K562 (cell line): Measurements from ENCODE around the gene LRRC8E.

Experiments used
- EHMT2 ChIP-seq: fragments of 450-650 bp; IDR thresholded peaks from 2 replicates; pipeline ENCODE4 v1.6.1; 2018; ENCODE audit warnings: antibody characterized with exemption
- ZNF134 ChIP-seq: fragments of 250-450 bp; sonication (Bioruptor Pico); conservative IDR thresholded peaks from 2 replicates; pipeline ENCODE4 v1.4.0; 2020
- TF ChIP-seq, protein P1 (sequence below): fragments of 450-650 bp; IDR thresholded peaks from 2 replicates; pipeline ENCODE4 v1.6.1; 2018; ENCODE audit not compliant: partially characterized antibody
- TF ChIP-seq, protein P2 (sequence below): fragments of 200-800 bp; sonication (Bioruptor generic); IDR thresholded peaks from 2 replicates; pipeline ENCODE4 v1.6.1; 2016; ENCODE audit warnings: missing genetic modification characterization, missing compliant biosample characterization
- TF ChIP-seq, protein P3 (sequence below), 3 experiments: IDR thresholded peaks in 2 of 3; conservative IDR thresholded peaks in 1 of 3; 2 replicates each; pipeline ENCODE4 v1.5.1; 2011 to 2012; ENCODE audit warnings: low read length in 3 of 3, mild to moderate bottlenecking in 3 of 3, control low read depth in 2 of 3, improper control_type of control experiment in 1 of 3, inconsistent platforms in 1 of 3, low read depth in 1 of 3, mixed read lengths in 1 of 3, moderate library complexity in 1 of 3; ENCODE audit not compliant: insufficient read depth in 2 of 3
- TF ChIP-seq, protein P4 (sequence below): sonication (generic); formaldehyde crosslinking; IDR thresholded peaks from 2 replicates; pipeline ENCODE4 v1.8.0; 2022; ENCODE audit warnings: missing genetic modification reagents, mild to moderate bottlenecking, borderline replicate concordance

DNA sequence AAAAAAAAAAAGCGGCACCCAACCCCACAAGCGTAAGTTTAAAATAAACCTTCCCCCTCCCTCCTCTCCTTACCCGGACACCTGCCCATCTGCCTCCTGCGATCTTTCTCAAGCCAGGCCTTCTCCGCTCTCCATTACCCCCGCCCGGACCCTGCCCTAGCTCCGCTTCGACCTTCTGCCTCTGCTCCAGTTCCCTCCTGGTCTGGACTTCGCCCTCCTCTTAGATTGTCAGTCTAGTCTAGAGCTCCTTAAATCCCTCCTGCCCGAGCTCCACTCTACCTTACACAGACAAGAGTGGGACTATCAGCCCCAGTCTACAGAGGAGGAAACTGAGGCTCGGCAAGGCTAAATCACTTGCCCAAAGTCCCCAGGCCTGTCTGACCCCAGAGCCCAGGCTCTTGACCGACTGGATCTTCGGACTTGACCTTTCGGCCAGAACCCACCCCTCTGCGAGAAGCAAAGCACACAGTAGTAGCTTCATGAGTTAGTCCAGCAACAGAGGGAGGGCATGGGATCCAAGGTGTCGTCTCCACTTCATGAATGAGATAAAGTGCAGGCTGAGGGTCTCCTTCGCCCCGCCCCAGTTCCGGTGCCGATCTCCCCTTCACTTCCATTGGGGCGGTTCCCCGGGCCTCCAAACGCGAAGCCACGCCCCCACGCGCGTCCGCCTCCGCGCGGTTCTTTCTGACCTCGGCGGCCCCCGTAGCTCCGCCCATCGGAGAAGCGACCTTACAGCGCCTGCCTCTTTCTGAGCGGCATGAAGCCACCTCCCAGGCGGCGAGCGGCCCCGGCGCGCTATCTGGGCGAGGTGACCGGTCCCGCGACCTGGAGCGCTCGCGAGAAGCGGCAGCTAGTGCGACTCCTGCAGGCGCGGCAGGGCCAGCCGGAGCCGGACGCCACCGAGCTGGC is 31.6 kb downstream of the LRRC8E start, which contains the start of gene SNAPC2:
- TF ChIP-seq EHMT2 = no peak
- no peak for TF ChIP-seq ZNF134
- TF ChIP-seq, protein P1, sequence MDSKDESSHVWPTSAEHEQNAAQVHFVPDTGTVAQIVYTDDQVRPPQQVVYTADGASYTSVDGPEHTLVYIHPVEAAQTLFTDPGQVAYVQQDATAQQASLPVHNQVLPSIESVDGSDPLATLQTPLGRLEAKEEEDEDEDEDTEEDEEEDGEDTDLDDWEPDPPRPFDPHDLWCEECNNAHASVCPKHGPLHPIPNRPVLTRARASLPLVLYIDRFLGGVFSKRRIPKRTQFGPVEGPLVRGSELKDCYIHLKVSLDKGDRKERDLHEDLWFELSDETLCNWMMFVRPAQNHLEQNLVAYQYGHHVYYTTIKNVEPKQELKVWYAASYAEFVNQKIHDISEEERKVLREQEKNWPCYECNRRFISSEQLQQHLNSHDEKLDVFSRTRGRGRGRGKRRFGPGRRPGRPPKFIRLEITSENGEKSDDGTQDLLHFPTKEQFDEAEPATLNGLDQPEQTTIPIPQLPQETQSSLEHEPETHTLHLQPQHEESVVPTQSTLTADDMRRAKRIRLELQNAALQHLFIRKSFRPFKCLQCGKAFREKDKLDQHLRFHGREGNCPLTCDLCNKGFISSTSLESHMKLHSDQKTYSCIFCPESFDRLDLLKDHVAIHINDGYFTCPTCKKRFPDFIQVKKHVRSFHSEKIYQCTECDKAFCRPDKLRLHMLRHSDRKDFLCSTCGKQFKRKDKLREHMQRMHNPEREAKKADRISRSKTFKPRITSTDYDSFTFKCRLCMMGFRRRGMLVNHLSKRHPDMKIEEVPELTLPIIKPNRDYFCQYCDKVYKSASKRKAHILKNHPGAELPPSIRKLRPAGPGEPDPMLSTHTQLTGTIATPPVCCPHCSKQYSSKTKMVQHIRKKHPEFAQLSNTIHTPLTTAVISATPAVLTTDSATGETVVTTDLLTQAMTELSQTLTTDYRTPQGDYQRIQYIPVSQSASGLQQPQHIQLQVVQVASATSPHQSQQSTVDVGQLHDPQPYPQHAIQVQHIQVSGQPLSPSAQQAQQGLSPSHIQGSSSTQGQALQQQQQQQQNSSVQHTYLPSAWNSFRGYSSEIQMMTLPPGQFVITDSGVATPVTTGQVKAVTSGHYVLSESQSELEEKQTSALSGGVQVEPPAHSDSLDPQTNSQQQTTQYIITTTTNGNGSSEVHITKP = peak; percentile 6
- TF ChIP-seq, protein P2, sequence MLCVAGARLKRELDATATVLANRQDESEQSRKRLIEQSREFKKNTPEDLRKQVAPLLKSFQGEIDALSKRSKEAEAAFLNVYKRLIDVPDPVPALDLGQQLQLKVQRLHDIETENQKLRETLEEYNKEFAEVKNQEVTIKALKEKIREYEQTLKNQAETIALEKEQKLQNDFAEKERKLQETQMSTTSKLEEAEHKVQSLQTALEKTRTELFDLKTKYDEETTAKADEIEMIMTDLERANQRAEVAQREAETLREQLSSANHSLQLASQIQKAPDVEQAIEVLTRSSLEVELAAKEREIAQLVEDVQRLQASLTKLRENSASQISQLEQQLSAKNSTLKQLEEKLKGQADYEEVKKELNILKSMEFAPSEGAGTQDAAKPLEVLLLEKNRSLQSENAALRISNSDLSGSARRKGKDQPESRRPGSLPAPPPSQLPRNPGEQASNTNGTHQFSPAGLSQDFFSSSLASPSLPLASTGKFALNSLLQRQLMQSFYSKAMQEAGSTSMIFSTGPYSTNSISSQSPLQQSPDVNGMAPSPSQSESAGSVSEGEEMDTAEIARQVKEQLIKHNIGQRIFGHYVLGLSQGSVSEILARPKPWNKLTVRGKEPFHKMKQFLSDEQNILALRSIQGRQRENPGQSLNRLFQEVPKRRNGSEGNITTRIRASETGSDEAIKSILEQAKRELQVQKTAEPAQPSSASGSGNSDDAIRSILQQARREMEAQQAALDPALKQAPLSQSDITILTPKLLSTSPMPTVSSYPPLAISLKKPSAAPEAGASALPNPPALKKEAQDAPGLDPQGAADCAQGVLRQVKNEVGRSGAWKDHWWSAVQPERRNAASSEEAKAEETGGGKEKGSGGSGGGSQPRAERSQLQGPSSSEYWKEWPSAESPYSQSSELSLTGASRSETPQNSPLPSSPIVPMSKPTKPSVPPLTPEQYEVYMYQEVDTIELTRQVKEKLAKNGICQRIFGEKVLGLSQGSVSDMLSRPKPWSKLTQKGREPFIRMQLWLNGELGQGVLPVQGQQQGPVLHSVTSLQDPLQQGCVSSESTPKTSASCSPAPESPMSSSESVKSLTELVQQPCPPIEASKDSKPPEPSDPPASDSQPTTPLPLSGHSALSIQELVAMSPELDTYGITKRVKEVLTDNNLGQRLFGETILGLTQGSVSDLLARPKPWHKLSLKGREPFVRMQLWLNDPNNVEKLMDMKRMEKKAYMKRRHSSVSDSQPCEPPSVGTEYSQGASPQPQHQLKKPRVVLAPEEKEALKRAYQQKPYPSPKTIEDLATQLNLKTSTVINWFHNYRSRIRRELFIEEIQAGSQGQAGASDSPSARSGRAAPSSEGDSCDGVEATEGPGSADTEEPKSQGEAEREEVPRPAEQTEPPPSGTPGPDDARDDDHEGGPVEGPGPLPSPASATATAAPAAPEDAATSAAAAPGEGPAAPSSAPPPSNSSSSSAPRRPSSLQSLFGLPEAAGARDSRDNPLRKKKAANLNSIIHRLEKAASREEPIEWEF (CRISPR knock-in tag) = no peak
- TF ChIP-seq, protein P3, sequence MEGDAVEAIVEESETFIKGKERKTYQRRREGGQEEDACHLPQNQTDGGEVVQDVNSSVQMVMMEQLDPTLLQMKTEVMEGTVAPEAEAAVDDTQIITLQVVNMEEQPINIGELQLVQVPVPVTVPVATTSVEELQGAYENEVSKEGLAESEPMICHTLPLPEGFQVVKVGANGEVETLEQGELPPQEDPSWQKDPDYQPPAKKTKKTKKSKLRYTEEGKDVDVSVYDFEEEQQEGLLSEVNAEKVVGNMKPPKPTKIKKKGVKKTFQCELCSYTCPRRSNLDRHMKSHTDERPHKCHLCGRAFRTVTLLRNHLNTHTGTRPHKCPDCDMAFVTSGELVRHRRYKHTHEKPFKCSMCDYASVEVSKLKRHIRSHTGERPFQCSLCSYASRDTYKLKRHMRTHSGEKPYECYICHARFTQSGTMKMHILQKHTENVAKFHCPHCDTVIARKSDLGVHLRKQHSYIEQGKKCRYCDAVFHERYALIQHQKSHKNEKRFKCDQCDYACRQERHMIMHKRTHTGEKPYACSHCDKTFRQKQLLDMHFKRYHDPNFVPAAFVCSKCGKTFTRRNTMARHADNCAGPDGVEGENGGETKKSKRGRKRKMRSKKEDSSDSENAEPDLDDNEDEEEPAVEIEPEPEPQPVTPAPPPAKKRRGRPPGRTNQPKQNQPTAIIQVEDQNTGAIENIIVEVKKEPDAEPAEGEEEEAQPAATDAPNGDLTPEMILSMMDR (IDR thresholded peaks at IDR 0.05 in 2 of 3, conservative IDR thresholded peaks at IDR 0.05 in 1 of 3; ENCODE audit: insufficient read depth in 2 of 3, low read depth in 1 of 3, low read length in 3 of 3) = peak in 2 of 3 experiments; percentile 5 to 21; a peak in 2 of 6 replicates
- TF ChIP-seq, protein P4, sequence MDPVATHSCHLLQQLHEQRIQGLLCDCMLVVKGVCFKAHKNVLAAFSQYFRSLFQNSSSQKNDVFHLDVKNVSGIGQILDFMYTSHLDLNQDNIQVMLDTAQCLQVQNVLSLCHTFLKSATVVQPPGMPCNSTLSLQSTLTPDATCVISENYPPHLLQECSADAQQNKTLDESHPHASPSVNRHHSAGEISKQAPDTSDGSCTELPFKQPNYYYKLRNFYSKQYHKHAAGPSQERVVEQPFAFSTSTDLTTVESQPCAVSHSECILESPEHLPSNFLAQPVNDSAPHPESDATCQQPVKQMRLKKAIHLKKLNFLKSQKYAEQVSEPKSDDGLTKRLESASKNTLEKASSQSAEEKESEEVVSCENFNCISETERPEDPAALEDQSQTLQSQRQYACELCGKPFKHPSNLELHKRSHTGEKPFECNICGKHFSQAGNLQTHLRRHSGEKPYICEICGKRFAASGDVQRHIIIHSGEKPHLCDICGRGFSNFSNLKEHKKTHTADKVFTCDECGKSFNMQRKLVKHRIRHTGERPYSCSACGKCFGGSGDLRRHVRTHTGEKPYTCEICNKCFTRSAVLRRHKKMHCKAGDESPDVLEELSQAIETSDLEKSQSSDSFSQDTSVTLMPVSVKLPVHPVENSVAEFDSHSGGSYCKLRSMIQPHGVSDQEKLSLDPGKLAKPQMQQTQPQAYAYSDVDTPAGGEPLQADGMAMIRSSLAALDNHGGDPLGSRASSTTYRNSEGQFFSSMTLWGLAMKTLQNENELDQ (CRISPR knock-in tag) = no peak
